IMR-90 (cell line): ENCODE data around the gene MIEN1. TPM values are rescaled to one million over a fixed set of nuclear protein-coding genes. Genes with fewer than 3 reads are reported as not detected.

ENCODE experiments used
- ATAC-seq: fragments of 200-7000 bp; cut with Tn5 transposase; 2 replicates; pipeline ENCODE4 v1.9.1; 2020; ENCODE audit warnings: low read depth, mild to moderate bottlenecking, moderate library complexity
- BruUV-seq: library from RNA; stranded (reverse); fragments of 400-500 nt; replicated peaks from 2 replicates; lab custom pipeline; 2021; lab: Mats Ljungman, UMichigan
- CTCF ChIA-PET: fragments of 300-600 bp; formaldehyde crosslinking; extraction: SDS; loops from one replicate; lab custom pipeline; 2021; ENCODE audit warnings: antibody characterized with exemption; lab: Yijun Ruan, JAX
- POLR2A ChIA-PET: fragments of 300-600 bp; sonication (Branson Sonifier 250); formaldehyde crosslinking; loops from one replicate; lab custom pipeline; 2022; ENCODE audit warnings: antibody characterized with exemption; ENCODE audit not compliant: unreplicated experiment; lab: Charles Lee
- DNase-seq: peaks from one replicate; pipeline ENCODE4 v3.0.0; 2013
- H2AFZ ChIP-seq: replicated peaks from 2 replicates; pipeline ENCODE3; 2013; ENCODE audit warnings: low read length, mild to moderate bottlenecking; ENCODE audit not compliant: poor library complexity
- H2AK5ac ChIP-seq: 2 replicates; pipeline ENCODE4 v1.6.1; 2013; ENCODE audit warnings: low read depth, low read length, inconsistent platforms
- H2AK9ac ChIP-seq: replicated peaks from 2 replicates; pipeline ENCODE3; 2013; ENCODE audit warnings: mild to moderate bottlenecking, low read depth, low read length, moderate library complexity; ENCODE audit not compliant: poor library complexity
- H2BK120ac ChIP-seq: 2 replicates; pipeline ENCODE4 v1.6.1; 2013; ENCODE audit warnings: low read depth, low read length, inconsistent platforms
- H2BK15ac ChIP-seq: 3 replicates; pipeline ENCODE4 v1.6.1; 2013; ENCODE audit warnings: low read depth, low read length, inconsistent platforms
- H2BK20ac ChIP-seq: 2 replicates; pipeline ENCODE4 v1.6.1; 2013; ENCODE audit warnings: low read depth, mild to moderate bottlenecking, inconsistent platforms, low read length, moderate library complexity
- H2BK5ac ChIP-seq: 2 replicates; pipeline ENCODE4 v1.6.1; 2013; ENCODE audit warnings: mild to moderate bottlenecking, low read depth, low read length, inconsistent platforms; ENCODE audit not compliant: poor library complexity, severe bottlenecking
- H3K14ac ChIP-seq: replicated peaks from 2 replicates; pipeline ENCODE4 v1.6.1; 2013; ENCODE audit warnings: low read depth, low read length, inconsistent platforms
- H3K18ac ChIP-seq: 2 replicates; pipeline ENCODE4 v1.6.1; 2013; ENCODE audit warnings: low read depth, low read length, control low read depth
- H3K23ac ChIP-seq: 2 replicates; pipeline ENCODE4 v1.6.1; 2013; ENCODE audit warnings: low read depth, low read length, inconsistent platforms
- H3K27ac ChIP-seq: 2 replicates; pipeline ENCODE4 v1.5.1; 2013; ENCODE audit warnings: mild to moderate bottlenecking, control low read depth, low read length; ENCODE audit not compliant: insufficient read depth
- H3K27me3 ChIP-seq: 2 replicates; pipeline ENCODE4 v1.6.1; 2013; ENCODE audit warnings: low read length; ENCODE audit not compliant: control insufficient read depth, insufficient read depth
- H3K36me3 ChIP-seq: 2 replicates; pipeline ENCODE4 v1.6.1; 2013; ENCODE audit warnings: low read length, mixed read lengths; ENCODE audit not compliant: control insufficient read depth, insufficient read depth
- H3K4ac ChIP-seq: 2 replicates; pipeline ENCODE4 v1.6.1; 2013; ENCODE audit warnings: low read depth, low read length, inconsistent platforms
- H3K4me1 ChIP-seq: 2 replicates; pipeline ENCODE4 v1.6.1; 2013; ENCODE audit warnings: low read length, mixed read lengths; ENCODE audit not compliant: control insufficient read depth, insufficient read depth
- H3K4me2 ChIP-seq: 2 replicates; pipeline ENCODE4 v1.6.1; 2013; ENCODE audit warnings: low read depth, mild to moderate bottlenecking, control low read depth, low read length, moderate library complexity
- H3K4me3 ChIP-seq: 2 replicates; pipeline ENCODE4 v1.5.1; 2013; ENCODE audit warnings: low read depth, mild to moderate bottlenecking, control low read depth, low read length, moderate library complexity; ENCODE audit not compliant: insufficient read depth
- H3K56ac ChIP-seq: 2 replicates; pipeline ENCODE4 v1.6.1; 2013; ENCODE audit warnings: low read length, inconsistent platforms; ENCODE audit not compliant: insufficient read depth; ENCODE audit errors: extremely low read depth
- H3K79me1 ChIP-seq, 2 experiments: 2 replicates each; pipeline ENCODE4 v1.6.1; 2013; ENCODE audit warnings: low read length in 2 of 2, inconsistent platforms in 1 of 2, low read depth in 1 of 2
- H3K9ac ChIP-seq: 2 replicates; pipeline ENCODE4 v1.6.1; 2013; ENCODE audit warnings: low read depth, low read length, control low read depth
- H3K9me1 ChIP-seq: 2 replicates; pipeline ENCODE4 v1.6.1; 2013; ENCODE audit warnings: low read length, inconsistent platforms; ENCODE audit not compliant: insufficient read depth
- H3K9me3 ChIP-seq: 2 replicates; pipeline ENCODE4 v1.6.1; 2013; ENCODE audit warnings: low read length; ENCODE audit not compliant: control insufficient read depth, insufficient read depth
- H4K20me1 ChIP-seq: 2 replicates; pipeline ENCODE4 v1.6.1; 2013; ENCODE audit warnings: low read length, inconsistent platforms; ENCODE audit not compliant: insufficient read depth
- H4K5ac ChIP-seq: 2 replicates; pipeline ENCODE4 v1.6.1; 2013; ENCODE audit warnings: mild to moderate bottlenecking, low read depth, low read length, control low read depth
- H4K8ac ChIP-seq, 2 experiments: 2 replicates each; pipeline ENCODE4 v1.6.1; 2013; ENCODE audit warnings: low read depth in 2 of 2, low read length in 2 of 2, control low read depth in 1 of 2, inconsistent platforms in 1 of 2
- H4K91ac ChIP-seq: 2 replicates; pipeline ENCODE4 v1.6.1; 2013; ENCODE audit warnings: low read depth, low read length, inconsistent platforms; ENCODE audit not compliant: insufficient read depth
- NFE2L2 ChIP-seq: fragments of 150-350 bp; IDR thresholded peaks from 2 replicates; pipeline ENCODE4 v1.6.1; 2016; ENCODE audit warnings: low read depth, mild to moderate bottlenecking, low read length
- WGBS, 2 experiments: methylation state at CpG; one replicate each; pipeline versions ENCODE4 v1.1.5 to v1.1.7; 2013; ENCODE audit warnings: missing lambda C conversion rate in 2 of 2; ENCODE audit not compliant: insufficient read length in 1 of 2; ENCODE audit errors: extremely low coverage in 2 of 2; 5-methylcytosine and 5-hydroxymethylcytosine counted together
- dilution Hi-C: fragments of 300-500 bp; cut with HindIII; formaldehyde crosslinking; loops from one replicate; pipeline ENCODE4 v1.14.3; 2018; ENCODE audit warnings: low sequenced_read_pairs; ENCODE audit not compliant: unreplicated experiment
- in situ Hi-C: fragments of 300-500 bp; cut with MboI; formaldehyde crosslinking; loops from 3 replicates; pipeline ENCODE4 v1.14.3; 2019; ENCODE audit warnings: low sequenced_read_pairs, inconsistent platforms, mixed read lengths
- intact Hi-C: fragments of 100-400 bp; cut with micrococcal nuclease; formaldehyde crosslinking; loops from 2 replicates; pipeline ENCODE4 v1.10.0; 2022
- polyA plus RNA-seq, 3 experiments: library from polyadenylated mRNA; depleted of rRNA; stranded (reverse); fragments of >200 nt; gene quantifications; 2 replicates each; pipeline ENCODE4 v1.2.3, GENCODE V29; 2012; ENCODE audit warnings: low replicate concordance in 1 of 3
- total RNA-seq: library from RNA; depleted of rRNA; stranded (reverse); fragments of >200 nt; gene quantifications from 2 replicates; pipeline ENCODE4 v1.2.3, GENCODE V29; 2012

MIEN1 gene
- total and polyA plus RNA-seq, 2 of the 4 experiments (the other 2 are of a cell fraction): 20.3 to 75.6 TPM

DNA sequence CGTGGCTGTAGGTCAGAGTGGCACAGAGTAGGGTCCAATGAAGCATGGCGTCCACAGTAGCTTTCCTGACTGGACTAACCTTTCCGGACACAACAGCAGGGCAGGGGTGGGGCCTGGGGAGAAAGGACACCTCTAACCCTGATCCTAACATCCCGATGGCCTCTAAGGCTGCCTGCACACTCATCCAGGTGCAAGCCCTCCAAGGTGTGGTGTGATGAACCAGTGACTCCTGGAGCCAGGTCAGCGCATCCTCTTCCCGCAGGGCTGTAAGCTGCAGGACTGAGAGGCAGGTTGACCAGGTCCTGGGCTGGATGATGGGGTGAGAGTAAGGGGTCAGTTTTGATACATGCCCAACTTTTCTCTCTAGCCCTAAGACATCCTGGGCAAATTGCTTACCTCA lies 33.6 kb downstream of the MIEN1 start:
- ChIA-PET CTCF (no interaction called here), POLR2A (interaction anchor here (1.3 kb wide), 1 partner anchor 9 kb away, joined by 4 read pairs; the partner anchor contains the start of gene PGAP3)
- Histone ChIP-seq H2BK15ac (no peak overlapping the region), H3K79me1 (peaks cover 0 to 22% of the 10 kb centered on the region in 2 experiments; a peak in 3 of 4 replicates), H4K20me1 (peaks cover 9% of the 10 kb centered on the region), H2AK9ac (no peak overlapping the region), H3K27ac (no peak overlapping the region), H3K23ac (no peak overlapping the region), H4K8ac (no peak overlapping the region), H4K5ac (no peak overlapping the region), H3K56ac (no peak overlapping the region), H2BK20ac (no peak overlapping the region), H3K18ac (no peak overlapping the region), H3K27me3 (no peaks in the 10 kb centered on the region), H2AK5ac (no peak overlapping the region), H3K4me1 (peaks cover 10% of the 10 kb centered on the region), H3K4me2 (no peak overlapping the region), H2BK5ac (no peak overlapping the region), H3K36me3 (no peaks in the 10 kb centered on the region), H3K14ac (no peak overlapping the region), H2BK120ac (no peak overlapping the region), H4K91ac (no peak overlapping the region), H3K4me3 (no peak overlapping the region), H3K9me1 (peaks cover 12% of the 10 kb centered on the region), H3K9ac (no peak overlapping the region), H3K4ac (no peak overlapping the region), H3K9me3 (no peaks in the 10 kb centered on the region), H2AFZ (no peak overlapping the region)
- DNase-seq: no peak
- dilution Hi-C loops: no loop called here
- in situ Hi-C loops: no loop called here
- no TSS peak for BruUV-seq
- WGBS, 2 experiments: 73% methylated on average over 2 of the region's 6 CpGs; no CpG with 5 or more reads in 1 of the 2 experiments
- no peak for TF ChIP-seq NFE2L2
- intact Hi-C loops: no loop called here
- ATAC-seq: no peak
